Calu3 (cell line): ENCODE data around the gene TOP3B. TPM values are rescaled to one million over a fixed set of nuclear protein-coding genes. Genes with fewer than 3 reads are reported as not detected.

Source experiments
- BruUV-seq: library from RNA; stranded (reverse); fragments of 400-500 nt; replicated peaks from 2 replicates; lab custom pipeline; 2021; lab: Mats Ljungman, UMichigan
- CTCF ChIA-PET: fragments of 300-600 bp; sonication (Branson Sonifier 250); formaldehyde crosslinking; loops from one replicate; lab custom pipeline; 2022; ENCODE audit warnings: antibody characterized with exemption; lab: Charles Lee
- DNase-seq: peaks from one replicate; pipeline ENCODE4 v3.0.0; 2022
- H3K27ac Mint-ChIP-seq: one replicate; pipeline ENCODE4 v1.8.0; 2022; ENCODE audit warnings: mixed read lengths; ENCODE audit not compliant: unreplicated experiment
- H3K27me3 Mint-ChIP-seq: one replicate; pipeline ENCODE4 v1.8.0; 2022; ENCODE audit warnings: mixed read lengths; ENCODE audit not compliant: unreplicated experiment
- H3K36me3 Mint-ChIP-seq: one replicate; pipeline ENCODE4 v1.8.0; 2022; ENCODE audit warnings: mild to moderate bottlenecking, moderate library complexity, mixed read lengths; ENCODE audit not compliant: insufficient read depth, unreplicated experiment
- H3K4me1 Mint-ChIP-seq: one replicate; pipeline ENCODE4 v1.8.0; 2022; ENCODE audit warnings: mild to moderate bottlenecking, low read depth, mixed read lengths; ENCODE audit not compliant: unreplicated experiment
- H3K4me3 Mint-ChIP-seq: one replicate; pipeline ENCODE4 v1.8.0; 2022; ENCODE audit warnings: mild to moderate bottlenecking, low read depth, moderate library complexity, mixed read lengths; ENCODE audit not compliant: unreplicated experiment
- H3K9me3 Mint-ChIP-seq: one replicate; pipeline ENCODE4 v1.8.0; 2022; ENCODE audit warnings: low read depth, mixed read lengths; ENCODE audit not compliant: unreplicated experiment
- intact Hi-C: fragments of 100-400 bp; cut with micrococcal nuclease; formaldehyde crosslinking; loops from one replicate; pipeline ENCODE4 v1.10.0; 2022; ENCODE audit not compliant: unreplicated experiment
- total RNA-seq: library from RNA; stranded (reverse); gene quantifications from 2 replicates; pipeline ENCODE4 v1.2.3, GENCODE V29; 2022
- TF ChIP-seq, protein P1 (sequence below): fragments of 200-600 bp; IDR thresholded peaks from one replicate; pipeline ENCODE4 v1.8.0; 2022; ENCODE audit warnings: antibody characterized with exemption; ENCODE audit not compliant: unreplicated experiment

Gene TOP3B
- total RNA-seq, 1 experiment from 2014 or later: 45.1 TPM

DNA sequence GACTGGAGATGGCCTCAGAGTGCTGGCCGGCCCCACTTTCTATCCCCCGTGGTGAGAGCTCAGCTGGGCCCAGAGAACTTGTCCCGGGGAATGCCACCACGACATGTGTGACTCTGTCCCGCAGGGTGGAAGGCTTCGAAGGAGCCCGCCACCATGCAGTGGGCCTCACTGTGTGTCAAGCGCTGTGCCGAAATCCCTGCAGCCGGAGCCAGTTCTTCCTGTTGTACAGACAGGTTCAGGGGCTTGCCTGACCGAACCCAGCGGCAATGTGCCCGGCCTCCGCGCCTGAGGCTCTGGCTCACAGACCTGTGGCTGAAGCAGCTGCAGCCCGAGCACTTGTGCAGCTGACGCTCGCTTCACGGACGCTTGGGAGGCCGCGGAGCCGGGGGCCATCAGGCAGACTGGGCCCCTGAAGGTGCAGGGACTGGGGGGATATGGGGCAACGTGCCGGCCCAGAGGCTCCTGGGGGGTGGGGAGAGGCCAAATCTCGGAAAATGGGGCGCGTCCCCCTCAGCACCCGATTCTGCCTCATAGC lies 30.6 kb downstream of the TOP3B start:
- peak overlapping the region; percentile 56 for H3K27ac Mint-ChIP-seq
- intact Hi-C loops: loop anchor here (2.0 kb wide), 1 partner anchor 239 kb away; no protein-coding TSS in a partner anchor
- peaks cover 17% of the 10 kb centered on the region for H3K36me3 Mint-ChIP-seq
- no peaks in the 10 kb centered on the region for H3K9me3 Mint-ChIP-seq
- DNase-seq: peak; percentile 49
- CTCF ChIA-PET: interaction anchor here (0.6 to 2.5 kb wide), 7 partner anchors 9 to 245 kb away, joined by 3 to 19 read pairs (median 3); partner anchors contain the start of gene YPEL1
- TF ChIP-seq, protein P1, sequence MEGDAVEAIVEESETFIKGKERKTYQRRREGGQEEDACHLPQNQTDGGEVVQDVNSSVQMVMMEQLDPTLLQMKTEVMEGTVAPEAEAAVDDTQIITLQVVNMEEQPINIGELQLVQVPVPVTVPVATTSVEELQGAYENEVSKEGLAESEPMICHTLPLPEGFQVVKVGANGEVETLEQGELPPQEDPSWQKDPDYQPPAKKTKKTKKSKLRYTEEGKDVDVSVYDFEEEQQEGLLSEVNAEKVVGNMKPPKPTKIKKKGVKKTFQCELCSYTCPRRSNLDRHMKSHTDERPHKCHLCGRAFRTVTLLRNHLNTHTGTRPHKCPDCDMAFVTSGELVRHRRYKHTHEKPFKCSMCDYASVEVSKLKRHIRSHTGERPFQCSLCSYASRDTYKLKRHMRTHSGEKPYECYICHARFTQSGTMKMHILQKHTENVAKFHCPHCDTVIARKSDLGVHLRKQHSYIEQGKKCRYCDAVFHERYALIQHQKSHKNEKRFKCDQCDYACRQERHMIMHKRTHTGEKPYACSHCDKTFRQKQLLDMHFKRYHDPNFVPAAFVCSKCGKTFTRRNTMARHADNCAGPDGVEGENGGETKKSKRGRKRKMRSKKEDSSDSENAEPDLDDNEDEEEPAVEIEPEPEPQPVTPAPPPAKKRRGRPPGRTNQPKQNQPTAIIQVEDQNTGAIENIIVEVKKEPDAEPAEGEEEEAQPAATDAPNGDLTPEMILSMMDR: no peak
- peaks cover 9% of the 10 kb centered on the region for H3K4me1 Mint-ChIP-seq
- no TSS peak for BruUV-seq
- peak overlapping the region; percentile 82 for H3K4me3 Mint-ChIP-seq
- no peaks in the 10 kb centered on the region for H3K27me3 Mint-ChIP-seq

DNA sequence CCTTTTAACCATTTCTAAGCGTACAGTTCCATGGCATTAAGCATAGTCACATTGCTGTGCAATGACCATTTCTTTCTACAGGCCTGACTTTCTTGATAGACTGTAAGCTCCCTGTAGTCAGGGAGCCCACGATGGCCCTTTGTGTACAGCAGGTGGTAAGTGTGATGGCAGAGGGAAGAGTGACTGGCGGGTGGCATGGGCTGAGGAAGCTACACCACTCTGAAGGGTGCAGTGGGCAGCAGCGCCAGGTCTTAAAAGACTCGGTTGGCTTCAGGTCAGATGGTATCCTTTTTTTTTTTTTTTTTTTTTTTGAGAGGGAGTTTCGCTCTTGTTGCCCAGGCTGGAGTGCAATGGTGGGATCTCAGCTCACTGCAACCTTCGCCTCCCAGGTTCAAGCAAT lies 31.5 kb downstream of the TOP3B start:
- no peaks in the 10 kb centered on the region for H3K27me3 Mint-ChIP-seq
- DNase-seq: no peak
- peaks cover 9% of the 10 kb centered on the region for H3K4me1 Mint-ChIP-seq
- CTCF ChIA-PET: interaction anchor here (0.7 kb wide), 1 partner anchor 8 kb away, joined by 3 read pairs; no protein-coding TSS in a partner anchor
- H3K27ac Mint-ChIP-seq: no peak overlapping the region
- H3K9me3 Mint-ChIP-seq: no peaks in the 10 kb centered on the region
- BruUV-seq: no TSS peak
- TF ChIP-seq, protein P1: no peak
- intact Hi-C loops: no loop called here
- peaks cover 17% of the 10 kb centered on the region for H3K36me3 Mint-ChIP-seq
- H3K4me3 Mint-ChIP-seq: peak overlapping the region; percentile 82

DNA sequence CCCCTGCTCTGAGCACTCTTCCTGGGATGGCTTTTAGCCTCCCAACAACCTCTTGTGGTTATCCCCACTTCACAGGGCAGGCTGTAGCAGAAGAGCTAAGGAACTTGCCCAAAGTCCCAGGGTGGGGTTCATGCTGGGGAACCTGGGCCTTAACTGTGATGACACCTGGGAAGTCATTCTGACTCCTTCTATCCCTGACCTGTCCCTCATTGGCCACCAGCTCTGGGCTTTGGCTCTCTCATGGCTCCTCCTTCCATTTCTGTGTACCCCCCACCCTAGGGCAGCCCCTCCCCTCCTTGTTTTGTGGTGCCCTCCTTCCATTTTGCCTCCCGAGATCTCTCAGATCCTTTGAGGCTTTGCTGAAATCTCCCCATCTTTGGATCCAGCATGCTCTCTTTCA lies 32.6 kb downstream of the TOP3B start:
- BruUV-seq: no TSS peak
- DNase-seq: no peak
- CTCF ChIA-PET: interaction anchor here (0.6 kb wide), 1 partner anchor 195 kb away, joined by 4 read pairs; no protein-coding TSS in a partner anchor
- Mint-ChIP-seq H3K9me3 (no peaks in the 10 kb centered on the region), H3K4me1 (peaks cover 9% of the 10 kb centered on the region), H3K27ac (no peak overlapping the region), H3K4me3 (no peak overlapping the region), H3K27me3 (no peaks in the 10 kb centered on the region), H3K36me3 (peaks cover 25% of the 10 kb centered on the region)
- intact Hi-C loops: no loop called here
- TF ChIP-seq, protein P1: no peak

DNA sequence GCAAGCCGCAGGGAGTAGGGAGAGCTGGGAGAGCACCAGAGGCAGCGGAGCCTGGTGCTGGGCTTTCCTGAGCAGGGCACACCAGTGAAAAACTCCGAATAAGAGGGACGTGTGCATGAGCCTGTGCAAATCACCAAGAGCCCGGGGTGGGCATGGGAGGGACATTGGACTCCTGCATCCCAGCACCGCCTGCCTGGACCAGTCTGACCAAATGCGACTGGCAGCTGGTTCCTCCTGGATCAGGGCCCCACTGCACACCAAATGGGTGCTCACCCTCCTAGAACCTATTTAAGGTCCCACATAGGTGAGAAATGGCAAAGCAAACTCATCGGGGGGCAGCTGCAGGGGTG lies 33.0 kb downstream of the TOP3B start:
- TF ChIP-seq, protein P1: no peak
- DNase-seq: no peak
- Mint-ChIP-seq H3K9me3 (no peaks in the 10 kb centered on the region), H3K4me3 (no peak overlapping the region), H3K36me3 (peaks cover 25% of the 10 kb centered on the region), H3K27ac (no peak overlapping the region), H3K4me1 (peaks cover 9% of the 10 kb centered on the region), H3K27me3 (no peaks in the 10 kb centered on the region)
- no TSS peak for BruUV-seq
- CTCF ChIA-PET: interaction anchor here (0.6 kb wide), 2 partner anchors 100 to 196 kb away, joined by 4 to 11 read pairs; no protein-coding TSS in a partner anchor
- intact Hi-C loops: no loop called here
